HL-60 (cell line): ENCODE results near the gene RNF223.

ENCODE experiments used
- DNase-seq, 2 experiments: peaks; one replicate each; pipeline ENCODE4 v3.0.0-alpha.2; 2010 to 2020; ENCODE audit warnings: low read depth in 1 of 2, low spot score in 1 of 2
- H3K27ac ChIP-seq: fragments of 250-450 bp; sonication (Bioruptor Pico); replicated peaks from 2 replicates; pipeline ENCODE4 v1.5.1; 2020; ENCODE audit warnings: mild to moderate bottlenecking, moderate library complexity
- H3K27me3 ChIP-seq: fragments of 250-450 bp; sonication (Bioruptor Pico); 2 replicates; pipeline ENCODE4 v1.5.1; 2021; ENCODE audit warnings: mild to moderate bottlenecking, moderate library complexity; ENCODE audit not compliant: insufficient read depth, poor library complexity, severe bottlenecking
- H3K4me3 ChIP-seq: replicated peaks from 2 replicates; pipeline ENCODE4 v1.5.1; 2011; ENCODE audit warnings: mild to moderate bottlenecking, control low read depth, low read length; ENCODE audit not compliant: insufficient read depth
- GABPA ChIP-seq: IDR thresholded peaks from 2 replicates; pipeline ENCODE4 v1.6.1; 2012; ENCODE audit warnings: low read depth
- POLR2AphosphoS5 ChIP-seq: IDR thresholded peaks from 2 replicates; pipeline ENCODE4 v1.6.1; 2012; ENCODE audit warnings: low read depth
- SPI1 ChIP-seq: IDR thresholded peaks from 2 replicates; pipeline ENCODE4 v1.6.1; 2012; ENCODE audit warnings: low read depth, mild to moderate bottlenecking, borderline replicate concordance
- TF ChIP-seq, protein P1 (sequence below): IDR thresholded peaks from one replicate; pipeline ENCODE4 v1.5.1; 2011; ENCODE audit warnings: low read length, control low read depth, inconsistent platforms; ENCODE audit not compliant: insufficient read depth
- TF ChIP-seq, protein P2 (sequence below): IDR thresholded peaks from 2 replicates; pipeline ENCODE4 v1.6.1; 2012; ENCODE audit warnings: low read depth; ENCODE audit not compliant: insufficient replicate concordance

Gene RNF223

GRCh38 chr1:1082776-1083415, 8.8 kb upstream of the RNF223 start:
- Histone ChIP-seq H3K27ac (no peak overlapping the region), H3K27me3 (no peaks in the 10 kb centered on the region), H3K4me3 (no peak overlapping the region)
- no peak for DNase-seq
- TF ChIP-seq SPI1: no peak

GRCh38 chr1:1082239-1082775, 8.2 kb upstream of the RNF223 start:
- DNase-seq: no peak
- no peak for TF ChIP-seq SPI1
- TF ChIP-seq POLR2AphosphoS5: no peak
- TF ChIP-seq, protein P1, sequence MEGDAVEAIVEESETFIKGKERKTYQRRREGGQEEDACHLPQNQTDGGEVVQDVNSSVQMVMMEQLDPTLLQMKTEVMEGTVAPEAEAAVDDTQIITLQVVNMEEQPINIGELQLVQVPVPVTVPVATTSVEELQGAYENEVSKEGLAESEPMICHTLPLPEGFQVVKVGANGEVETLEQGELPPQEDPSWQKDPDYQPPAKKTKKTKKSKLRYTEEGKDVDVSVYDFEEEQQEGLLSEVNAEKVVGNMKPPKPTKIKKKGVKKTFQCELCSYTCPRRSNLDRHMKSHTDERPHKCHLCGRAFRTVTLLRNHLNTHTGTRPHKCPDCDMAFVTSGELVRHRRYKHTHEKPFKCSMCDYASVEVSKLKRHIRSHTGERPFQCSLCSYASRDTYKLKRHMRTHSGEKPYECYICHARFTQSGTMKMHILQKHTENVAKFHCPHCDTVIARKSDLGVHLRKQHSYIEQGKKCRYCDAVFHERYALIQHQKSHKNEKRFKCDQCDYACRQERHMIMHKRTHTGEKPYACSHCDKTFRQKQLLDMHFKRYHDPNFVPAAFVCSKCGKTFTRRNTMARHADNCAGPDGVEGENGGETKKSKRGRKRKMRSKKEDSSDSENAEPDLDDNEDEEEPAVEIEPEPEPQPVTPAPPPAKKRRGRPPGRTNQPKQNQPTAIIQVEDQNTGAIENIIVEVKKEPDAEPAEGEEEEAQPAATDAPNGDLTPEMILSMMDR: no peak
- TF ChIP-seq, protein P2, sequence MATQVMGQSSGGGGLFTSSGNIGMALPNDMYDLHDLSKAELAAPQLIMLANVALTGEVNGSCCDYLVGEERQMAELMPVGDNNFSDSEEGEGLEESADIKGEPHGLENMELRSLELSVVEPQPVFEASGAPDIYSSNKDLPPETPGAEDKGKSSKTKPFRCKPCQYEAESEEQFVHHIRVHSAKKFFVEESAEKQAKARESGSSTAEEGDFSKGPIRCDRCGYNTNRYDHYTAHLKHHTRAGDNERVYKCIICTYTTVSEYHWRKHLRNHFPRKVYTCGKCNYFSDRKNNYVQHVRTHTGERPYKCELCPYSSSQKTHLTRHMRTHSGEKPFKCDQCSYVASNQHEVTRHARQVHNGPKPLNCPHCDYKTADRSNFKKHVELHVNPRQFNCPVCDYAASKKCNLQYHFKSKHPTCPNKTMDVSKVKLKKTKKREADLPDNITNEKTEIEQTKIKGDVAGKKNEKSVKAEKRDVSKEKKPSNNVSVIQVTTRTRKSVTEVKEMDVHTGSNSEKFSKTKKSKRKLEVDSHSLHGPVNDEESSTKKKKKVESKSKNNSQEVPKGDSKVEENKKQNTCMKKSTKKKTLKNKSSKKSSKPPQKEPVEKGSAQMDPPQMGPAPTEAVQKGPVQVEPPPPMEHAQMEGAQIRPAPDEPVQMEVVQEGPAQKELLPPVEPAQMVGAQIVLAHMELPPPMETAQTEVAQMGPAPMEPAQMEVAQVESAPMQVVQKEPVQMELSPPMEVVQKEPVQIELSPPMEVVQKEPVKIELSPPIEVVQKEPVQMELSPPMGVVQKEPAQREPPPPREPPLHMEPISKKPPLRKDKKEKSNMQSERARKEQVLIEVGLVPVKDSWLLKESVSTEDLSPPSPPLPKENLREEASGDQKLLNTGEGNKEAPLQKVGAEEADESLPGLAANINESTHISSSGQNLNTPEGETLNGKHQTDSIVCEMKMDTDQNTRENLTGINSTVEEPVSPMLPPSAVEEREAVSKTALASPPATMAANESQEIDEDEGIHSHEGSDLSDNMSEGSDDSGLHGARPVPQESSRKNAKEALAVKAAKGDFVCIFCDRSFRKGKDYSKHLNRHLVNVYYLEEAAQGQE: no peak
- no peak for TF ChIP-seq GABPA
- no peaks in the 10 kb centered on the region for H3K27me3 ChIP-seq
- no peak overlapping the region for H3K27ac ChIP-seq
- no peak overlapping the region for H3K4me3 ChIP-seq

DNA sequence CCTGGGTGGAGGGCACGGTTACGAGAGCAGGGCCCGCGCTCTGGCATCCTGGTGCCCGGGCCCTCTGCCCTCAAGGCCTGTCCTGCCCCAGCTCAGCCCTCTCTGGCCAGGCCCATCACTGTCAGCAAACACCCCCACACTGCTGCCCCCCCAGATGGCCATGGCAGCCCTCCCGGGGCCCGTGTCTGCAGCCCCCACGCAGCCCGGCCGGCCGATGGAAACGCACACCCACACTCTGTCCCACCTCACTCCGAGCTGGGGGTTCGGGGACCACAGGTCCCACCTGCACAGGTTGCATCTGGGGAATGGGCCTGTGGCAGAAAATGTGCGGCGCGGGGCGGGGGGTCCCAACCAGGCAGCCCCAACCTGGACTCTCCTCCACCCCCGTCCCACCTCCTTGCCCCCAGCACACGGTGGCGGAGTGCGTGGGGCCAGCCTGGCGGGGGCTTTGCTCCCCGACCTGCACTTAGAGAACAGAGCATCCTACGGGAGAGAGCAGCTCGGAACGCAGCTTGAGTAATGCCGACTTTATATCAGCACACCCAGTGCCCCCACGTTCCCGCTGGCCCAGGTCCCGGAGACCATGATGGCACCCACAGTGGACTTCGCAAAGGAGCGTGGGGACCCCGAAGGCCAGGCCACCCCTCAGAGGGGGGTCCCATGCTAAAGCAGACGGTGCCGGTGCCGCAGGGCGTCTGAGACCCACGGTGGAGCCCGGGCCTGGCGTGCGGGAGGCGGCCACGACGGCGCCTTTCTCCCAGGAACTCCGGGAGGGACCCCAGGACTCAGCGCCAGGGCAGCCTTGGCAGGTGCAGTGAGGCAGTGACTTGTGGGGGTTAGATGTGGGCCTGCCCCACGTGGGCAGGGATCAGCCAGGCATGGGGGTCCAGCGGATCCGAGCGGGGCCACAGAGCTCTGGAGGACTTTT, 7.5 kb upstream of the RNF223 start:
- DNase-seq: no peak
- TF ChIP-seq, protein P1: no peak
- TF ChIP-seq, protein P2: no peak
- TF ChIP-seq POLR2AphosphoS5 (no peak), SPI1 (no peak), GABPA (no peak)
- H3K4me3 ChIP-seq: no peak overlapping the region
- H3K27me3 ChIP-seq: no peaks in the 10 kb centered on the region
- no peak overlapping the region for H3K27ac ChIP-seq

GRCh38 chr1:1080951-1081310, 6.8 kb upstream of the RNF223 start:
- DNase-seq: no peak
- Histone ChIP-seq H3K4me3 (no peak overlapping the region), H3K27ac (no peak overlapping the region), H3K27me3 (no peaks in the 10 kb centered on the region)
- TF ChIP-seq GABPA: no peak
- TF ChIP-seq, protein P2: no peak
- no peak for TF ChIP-seq POLR2AphosphoS5
- TF ChIP-seq, protein P1: no peak
- no peak for TF ChIP-seq SPI1
